NCI-H2107 treated with DMSO at 0.1 percent for 48 hours (cell line): ENCODE results near the gene P2RX4.
"Not testable (repeated sequence)": the region's sequence is repeated elsewhere in the genome, so short reads cannot be mapped to it uniquely, and the experiment has no call there.

Experiments
- DNase-seq: peaks from one replicate; lab custom pipeline; 2025; ENCODE audit not compliant: unreplicated experiment; lab: John Stamatoyannopoulos, UW

Gene P2RX4

DNA sequence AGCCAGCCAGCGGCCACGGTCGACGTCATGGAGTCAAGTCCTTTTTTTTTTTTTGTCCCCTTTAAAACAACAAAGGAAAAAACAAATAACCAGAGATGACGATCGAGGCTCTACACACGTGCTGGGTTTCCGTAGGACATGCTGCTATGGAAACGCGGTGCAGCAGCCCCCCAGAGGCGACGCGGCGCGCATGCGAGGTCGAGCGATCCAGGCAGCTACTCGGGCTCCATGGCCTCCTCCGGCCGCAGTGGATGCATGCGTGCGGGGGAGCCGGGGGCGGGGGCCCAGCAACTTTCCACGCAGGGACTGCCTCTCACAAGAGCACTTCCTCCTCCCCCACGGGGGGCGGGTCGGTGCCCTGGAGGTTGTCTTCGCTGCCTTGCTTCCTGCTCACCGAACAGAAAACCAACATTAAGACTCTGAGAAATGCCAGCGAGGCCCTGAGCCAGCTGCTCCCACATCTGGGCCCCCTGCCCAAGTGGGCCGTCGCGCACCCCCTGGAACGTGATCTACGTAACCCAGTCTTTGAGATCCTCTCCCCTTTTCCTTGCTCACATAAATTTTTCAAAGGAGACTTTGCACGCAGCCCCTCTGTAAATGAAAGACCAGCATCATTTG lies 30.7 kb downstream of the P2RX4 start:
- no peak for DNase-seq

DNA sequence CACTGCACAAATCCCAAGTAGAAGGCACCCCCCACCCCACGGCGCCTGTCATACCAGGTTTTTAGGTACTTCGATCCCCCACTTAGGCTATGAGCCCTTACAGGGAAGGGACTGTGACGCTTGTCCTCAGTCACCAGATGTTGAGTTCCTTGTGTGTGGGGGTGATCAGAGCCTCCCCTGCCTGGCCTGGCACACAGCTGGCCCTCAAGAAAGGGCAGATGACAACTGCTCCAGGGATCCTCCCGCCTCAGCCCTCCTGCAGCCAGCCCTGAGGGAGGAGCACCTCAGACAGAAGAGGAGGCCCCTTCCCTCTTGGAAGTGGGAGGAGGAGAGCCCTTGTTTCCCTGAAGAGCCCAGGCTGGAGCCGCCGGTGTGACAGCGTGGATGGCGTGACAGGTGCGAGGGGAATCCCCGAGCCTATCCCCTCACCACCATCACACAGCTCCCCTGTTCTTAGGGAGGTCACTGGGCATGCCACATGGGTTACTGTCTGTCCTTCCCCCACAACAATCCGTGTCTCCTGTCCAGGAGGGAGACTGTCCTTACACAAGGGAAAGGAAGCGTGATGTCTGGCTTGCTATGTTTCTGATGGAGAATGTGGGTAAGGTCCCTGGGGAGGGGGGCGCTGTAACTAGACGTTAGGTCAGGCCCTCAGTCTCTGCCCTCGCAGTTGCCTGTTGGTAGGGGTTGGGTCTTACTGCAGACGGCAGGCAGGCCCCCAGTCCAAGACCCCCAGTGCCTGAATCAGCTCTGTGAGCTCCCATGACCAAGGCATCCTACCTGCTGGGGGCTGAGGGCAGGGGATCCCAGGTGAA lies 31.4 kb downstream of the P2RX4 start:
- DNase-seq: no peak

DNA sequence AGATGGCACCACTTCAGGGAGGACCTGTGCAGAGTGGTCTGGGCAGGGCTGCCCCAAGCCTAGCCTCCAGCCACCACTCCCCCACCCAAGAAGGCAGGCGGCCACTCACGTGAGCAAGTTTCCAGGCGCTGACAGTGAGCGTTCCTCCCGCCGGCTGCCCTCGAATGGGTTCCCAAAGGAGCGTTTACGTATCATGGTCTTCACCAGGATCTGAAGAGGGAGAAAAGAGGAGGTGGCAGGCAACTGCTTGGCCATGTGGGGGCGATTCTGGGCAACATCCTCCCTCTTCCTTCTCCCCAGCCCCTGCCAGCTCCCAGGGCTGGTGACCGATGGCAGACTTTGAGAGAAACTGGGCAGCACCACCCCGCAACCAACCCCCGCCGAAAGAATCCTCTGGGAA lies 35.1 kb downstream of the P2RX4 start:
- no peak for DNase-seq

DNA sequence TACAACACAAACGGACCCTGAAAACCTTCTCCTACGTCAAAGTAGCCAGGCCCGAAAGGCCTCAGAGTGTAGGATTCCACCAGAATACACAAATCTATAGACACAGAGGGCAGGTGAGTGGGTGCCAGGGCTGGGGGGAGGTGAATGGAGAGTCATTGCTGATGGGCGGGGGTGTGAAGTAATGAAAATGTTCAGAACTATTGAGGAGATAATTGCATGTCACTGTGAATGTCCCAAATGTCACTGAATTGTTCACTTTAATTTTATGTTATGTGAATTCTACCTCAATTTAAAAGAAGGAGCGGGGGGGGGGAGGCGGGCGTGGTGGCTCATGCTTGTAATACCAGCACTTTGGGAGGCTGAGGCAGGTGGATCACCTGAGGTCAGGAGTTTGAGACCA lies 36.0 kb downstream of the P2RX4 start:
- DNase-seq: no peak

DNA sequence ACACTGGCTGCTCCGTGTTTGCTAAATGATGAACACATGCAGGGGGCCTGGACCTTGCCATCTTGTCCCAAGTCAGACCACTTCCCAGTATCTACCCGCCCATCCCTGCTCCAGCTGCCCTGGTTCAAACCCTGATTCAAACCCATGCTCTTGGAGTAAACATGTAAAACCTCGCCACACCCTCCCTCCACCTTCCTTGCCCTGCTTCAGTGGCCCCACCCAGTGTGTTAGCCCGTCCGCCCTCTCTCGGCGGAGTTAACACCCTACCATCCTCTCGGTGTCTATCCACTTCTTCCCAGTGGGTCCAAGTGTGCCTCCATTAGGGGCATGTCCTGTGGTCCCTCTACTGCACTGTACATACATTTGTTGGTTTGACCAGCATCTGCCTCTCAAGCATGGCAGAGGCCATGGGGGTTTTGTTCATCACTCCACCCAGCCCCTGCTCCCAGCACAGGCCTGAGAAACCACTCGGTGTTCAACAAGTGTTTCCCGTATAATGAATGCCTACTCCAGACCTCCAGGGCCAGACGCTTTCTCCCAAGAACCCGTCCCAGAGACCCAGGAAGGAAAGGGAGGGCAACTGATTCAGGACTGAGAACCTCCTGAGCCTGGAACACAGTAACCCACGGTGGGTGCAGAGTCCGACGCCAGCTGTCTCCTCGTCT lies 37.1 kb downstream of the P2RX4 start:
- no peak for DNase-seq

DNA sequence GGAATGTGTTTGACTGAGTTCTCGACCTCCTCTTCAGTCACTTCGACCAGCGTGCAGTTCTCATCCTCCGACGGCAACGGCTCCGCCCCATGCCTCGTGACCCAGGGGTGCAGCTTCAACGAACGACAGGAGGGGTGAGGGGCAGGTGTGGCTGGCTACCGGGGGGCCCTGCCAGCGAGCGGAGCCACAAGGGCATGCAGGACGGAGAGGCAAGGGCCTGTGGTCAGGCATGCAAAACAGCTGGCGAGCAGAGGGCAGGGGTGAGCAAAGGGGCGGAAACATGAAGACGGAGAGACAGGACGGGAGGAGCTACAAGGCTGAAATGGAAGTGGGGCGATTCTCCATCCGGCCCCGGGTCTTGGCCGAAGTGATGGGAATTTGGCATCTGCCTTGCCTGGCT lies 38.7 kb downstream of the P2RX4 start:
- no peak for DNase-seq

DNA sequence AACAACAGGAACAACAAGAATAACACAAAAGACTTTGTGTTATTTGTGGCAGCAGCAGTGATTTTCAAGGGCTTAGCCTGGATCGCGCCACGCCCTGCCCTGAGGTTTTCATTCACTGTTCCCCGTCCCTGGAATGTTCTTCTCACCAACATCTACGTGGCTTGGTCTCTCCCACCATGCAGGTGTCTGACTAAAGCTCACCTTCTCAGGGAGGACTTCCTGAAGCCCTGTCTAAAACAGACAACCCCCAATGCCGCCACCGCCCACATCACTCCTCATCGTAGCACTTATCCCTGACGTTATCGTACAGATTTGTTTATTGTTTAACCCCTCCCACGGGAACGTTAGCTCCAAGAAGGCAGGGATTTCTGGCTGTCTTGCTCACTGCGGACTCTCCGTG lies 40.4 kb downstream of the P2RX4 start:
- DNase-seq: no peak

DNA sequence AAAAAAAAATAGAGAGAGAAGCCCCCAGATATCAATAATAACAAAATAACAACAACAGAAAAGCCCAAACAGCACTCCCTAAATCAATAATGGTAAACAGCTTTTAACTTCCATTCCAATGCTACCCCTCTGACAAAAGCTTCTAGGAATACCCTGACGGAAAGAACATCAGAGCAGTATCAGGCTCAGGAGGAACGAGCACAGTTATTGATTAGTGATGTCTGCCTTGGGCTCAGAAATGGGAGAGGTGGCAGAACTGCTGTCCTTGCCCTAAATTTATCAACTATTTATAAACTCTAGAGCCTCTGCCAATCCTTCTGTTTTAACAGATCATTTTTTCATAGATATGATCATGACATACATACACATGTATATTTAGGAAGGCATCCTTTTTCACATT lies 41.9 kb downstream of the P2RX4 start:
- no peak for DNase-seq

DNA sequence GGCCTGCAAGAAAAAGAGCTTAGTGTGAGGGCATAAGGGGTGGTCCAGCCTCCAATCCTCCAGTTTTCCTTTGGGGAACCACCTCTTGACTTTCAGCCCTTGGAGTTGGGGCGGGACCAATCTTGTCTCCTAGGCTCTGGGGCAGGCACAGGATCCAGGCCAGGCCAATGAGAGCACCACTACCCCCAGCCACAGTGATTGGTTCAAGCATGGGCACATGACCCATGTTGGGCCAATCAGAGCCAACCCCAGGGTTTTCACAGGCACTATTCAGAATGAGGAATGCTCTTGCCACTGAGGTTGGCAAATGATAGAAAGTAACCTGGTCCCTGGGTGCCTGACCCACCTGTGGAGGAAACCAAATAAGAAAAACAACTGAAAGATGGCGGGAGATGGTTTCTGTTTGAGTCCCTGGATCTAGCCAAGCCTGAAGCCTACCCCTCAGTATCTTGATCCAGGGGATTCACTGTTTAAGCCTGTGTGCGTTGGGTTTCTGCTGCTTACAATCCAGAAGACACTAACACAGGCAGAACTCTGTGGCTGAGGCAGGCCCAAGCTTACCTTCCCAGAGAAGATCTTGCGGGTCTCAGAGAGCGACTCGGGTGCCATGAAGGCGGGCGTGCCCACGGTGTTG lies 42.9 kb downstream of the P2RX4 start:
- no peak for DNase-seq

DNA sequence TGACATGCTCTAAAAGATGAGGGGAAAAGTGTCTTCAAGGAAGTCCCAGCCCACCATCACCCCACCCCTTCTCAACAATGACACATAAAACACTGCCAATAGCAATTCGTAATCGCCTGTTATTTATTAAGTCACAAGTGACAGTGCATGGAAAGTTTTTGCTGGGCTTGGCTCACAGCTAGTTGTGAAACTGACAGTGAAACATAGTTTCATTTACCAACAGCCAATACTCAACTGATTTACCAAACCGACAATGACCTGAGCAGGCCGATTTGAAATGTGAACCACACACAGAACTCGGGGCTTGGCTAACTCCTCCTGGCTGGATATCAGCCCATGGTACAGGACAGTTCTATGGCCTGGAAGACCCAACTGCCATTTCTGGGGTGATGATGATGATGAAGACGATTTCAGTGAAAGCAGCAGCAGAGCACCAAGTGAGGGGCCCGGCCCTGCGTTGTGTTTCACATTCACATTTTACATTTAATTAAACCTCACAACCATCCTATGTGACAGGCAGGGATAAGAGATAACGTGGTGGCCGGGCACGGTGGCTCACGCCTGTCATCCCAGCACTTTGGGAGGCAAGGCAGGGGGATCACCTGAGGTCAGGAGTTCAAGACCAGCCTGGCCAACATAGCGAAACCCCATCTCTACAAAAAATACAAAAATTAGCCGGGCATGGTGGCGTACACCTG lies 43.9 kb downstream of the P2RX4 start:
- DNase-seq: no peak

DNA sequence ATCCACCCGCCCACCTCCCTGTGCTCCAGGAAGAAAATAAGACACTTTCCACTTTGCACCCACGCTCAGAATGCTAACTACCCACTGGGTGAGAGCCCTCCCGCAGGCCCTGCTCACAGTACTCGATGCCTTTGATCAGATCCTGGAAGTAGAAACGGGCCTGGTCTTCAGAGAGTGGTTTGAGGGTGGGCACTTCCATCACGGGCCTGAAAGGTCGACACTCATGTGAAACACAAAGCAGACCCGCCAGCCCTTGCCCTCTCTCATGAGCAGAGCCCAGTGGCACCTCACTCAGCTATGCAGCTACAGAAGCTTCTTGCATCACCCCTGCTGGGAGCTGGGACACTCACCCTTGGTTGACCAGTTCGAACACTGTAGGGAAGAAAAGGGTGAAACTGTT lies 45.5 kb downstream of the P2RX4 start:
- DNase-seq: no peak

DNA sequence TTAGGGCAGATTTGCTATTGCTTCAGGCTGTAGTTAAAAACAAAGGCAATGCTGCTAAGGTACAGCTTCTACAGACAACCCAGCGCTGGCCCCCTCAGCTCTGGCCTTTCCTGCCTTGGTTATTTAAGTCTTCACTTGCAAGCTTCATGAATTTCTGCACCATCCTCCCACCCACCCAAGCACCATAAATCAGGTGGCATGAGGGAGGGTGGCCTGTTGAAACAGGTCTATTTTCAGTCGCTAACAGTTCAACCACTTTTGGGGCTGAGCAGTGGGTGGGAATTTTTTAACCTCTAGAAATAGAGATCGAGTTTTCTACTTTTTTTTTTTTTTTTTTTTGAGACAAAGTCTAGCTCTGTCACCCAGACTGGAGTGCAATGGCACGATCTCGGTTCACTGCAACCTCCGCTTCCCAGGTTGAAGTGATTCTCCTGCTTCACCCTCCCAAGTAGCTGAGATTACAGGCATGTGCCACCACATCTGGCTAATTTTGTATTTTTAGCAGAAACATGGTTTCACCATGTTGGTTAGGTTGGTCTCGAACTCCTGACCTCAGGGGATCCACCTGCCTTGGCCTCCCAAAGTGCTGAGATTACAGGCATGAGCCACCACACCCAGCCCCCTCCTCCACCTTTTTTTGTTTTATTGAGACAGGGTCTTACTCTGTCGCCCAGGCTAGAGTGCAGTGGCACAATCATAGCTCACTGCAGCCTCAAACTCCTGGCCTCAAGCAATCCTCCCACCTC lies 47.9 kb downstream of the P2RX4 start:
- not testable (repeated sequence) for DNase-seq

DNA sequence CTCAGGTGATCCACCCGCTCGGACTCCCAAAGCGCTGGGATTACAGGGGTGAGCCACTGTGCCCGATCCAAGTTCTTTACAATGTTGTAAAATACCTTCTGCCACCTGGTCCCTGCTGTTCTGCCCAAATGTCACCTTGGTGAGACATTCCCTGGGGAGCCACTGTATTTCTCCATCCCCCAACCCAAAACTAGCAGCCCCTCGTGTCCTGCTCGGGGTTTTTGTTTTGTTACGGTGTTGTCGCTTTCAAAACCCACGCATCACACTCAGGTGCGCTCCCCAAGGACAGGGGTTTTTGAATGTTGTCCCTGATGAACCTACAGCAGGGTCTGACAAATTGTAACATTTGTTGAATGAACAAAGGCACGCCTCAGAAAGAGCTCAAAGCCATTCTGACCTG lies 49.1 kb downstream of the P2RX4 start:
- no peak for DNase-seq

DNA sequence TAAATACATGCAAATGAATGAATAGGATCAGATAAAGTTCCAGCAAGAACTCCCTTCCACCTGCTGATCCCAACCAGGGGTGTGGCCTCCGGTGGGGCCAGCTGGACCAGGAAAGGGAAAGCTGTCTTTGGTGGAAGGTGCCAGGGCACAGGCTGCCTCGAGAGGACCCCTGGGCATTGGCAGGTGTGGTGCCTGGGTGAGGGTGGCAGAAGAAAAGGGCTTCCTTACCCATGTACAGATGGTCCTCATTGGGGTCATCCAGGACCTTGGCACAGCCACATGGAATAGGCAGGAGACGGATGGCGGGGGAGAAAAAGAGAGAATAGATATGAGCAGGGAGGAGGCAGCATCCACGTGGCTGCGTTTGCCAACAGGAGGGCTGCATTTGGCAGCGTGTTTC lies 50.2 kb downstream of the P2RX4 start:
- DNase-seq: no peak

DNA sequence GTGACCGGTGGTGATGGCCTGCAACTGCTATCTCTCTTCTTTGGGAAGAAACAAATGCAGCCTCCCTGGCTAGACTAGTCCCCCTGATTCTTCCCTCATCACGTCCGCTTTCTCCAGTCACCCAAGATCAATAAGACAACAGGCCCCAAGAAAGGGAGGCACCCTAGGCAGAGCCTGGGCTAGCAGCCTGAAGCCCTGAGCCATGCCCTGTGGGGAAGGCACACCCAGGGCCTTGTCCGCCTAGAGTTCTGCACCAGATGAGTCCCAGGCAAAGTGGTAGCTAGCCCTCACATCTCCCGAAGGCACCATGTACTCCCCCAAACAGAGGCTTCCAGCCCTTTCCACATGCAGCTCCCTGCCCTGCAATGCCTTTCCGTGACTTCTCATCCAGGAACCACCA lies 51.5 kb downstream of the P2RX4 start:
- DNase-seq: no peak

DNA sequence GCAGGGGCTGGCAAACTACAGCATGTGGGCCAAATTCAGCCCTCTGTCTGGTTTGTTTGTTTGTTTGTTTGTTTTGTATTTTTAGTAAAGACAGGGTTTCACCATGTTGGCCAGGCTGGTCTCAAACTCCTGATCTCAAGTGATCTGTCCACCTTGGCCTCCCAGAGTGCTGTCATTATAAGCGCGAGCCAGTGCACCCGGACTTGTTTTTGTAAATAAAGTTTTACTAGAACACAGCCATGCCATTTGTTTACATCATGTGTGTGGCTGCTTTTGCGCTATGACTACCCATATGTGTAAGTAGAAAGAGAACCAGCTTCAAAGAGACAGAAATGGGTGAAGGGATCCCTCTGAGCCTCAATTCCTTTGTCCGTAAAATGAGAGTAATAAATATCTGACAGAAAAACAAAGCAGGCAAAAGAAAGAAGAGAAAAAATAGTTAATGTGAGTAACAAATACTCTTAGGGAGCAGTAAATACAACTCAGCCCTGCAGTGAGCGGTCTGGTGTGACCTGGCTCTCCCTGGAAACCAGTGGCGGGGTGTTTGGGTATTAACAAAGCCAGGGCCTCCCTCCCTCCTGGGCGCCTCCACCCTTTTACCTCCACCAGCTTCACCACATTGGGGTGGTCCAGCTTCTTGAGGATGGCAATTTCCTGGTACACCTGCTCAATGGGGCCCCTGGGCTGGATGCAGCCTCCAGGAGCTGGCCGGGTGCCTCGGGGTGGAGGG lies 53.4 kb downstream of the P2RX4 start:
- no peak for DNase-seq

DNA sequence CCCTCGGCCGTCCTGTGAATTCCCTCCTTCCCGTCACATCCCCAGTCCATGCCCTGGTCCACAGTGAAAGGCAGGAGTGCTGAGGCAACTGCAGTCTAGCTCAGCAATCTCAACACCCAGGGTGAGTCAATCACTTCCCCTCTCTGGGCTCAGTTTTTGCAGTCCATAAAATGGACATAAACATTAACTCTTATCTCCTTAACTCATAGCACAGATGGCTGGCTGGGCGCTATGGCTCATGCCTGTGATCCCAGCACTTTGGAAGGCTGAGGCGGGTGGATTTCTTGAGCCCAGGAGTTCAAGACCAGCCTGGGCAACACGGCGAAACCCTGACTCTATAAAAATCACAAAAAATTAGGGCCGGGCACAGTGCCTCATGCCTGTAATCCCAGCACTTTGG lies 54.2 kb downstream of the P2RX4 start:
- no peak for DNase-seq

DNA sequence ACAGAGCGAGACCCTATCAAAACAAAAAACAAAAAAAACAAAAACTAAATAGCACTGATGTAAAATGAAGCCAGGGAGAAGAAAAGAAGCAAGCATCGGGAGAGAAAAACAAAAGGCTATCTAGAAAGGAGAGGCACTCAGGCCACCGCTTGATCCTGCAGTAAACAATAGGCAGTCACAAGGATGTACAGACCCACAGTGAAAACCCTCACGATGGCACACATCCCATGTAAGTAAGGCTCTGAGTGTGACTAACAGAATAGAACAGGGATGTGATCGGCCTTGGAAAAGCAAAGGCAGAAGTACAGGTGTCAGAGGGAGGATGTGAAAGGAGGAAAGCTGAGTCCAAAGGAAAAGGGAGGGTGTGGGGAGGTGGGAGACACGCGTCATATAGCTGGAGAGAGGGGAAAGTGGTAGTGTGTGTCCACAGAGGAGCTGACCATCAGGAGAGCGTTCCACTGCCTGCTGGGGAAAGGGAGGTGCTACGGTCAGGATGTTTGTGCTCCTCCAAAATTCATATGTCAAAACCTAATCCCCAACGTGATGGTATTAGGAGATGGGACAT lies 55.1 kb downstream of the P2RX4 start:
- peak; percentile 1 for DNase-seq

DNA sequence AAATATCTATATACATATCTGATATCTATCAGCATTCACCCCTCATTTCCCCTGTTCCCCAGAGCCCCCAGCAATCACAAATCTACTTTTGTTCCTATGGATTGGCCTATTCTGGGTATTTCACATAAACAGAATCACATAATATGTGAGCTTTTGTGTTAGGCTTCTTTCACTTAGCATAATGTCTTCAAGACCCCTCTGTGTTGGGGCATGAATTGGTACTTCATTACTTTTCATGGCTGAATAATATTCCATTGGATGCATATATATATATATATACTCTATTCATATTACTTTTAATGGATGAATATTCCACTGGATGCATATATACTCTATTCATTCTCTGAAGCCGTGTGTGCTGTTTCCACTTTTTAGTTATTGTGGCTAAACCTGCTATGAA lies 57.9 kb downstream of the P2RX4 start:
- DNase-seq: no peak
